OCI-LY3 (cell line): Measurements from ENCODE around the gene CCDC86.

Source experiments
- H2AFZ ChIP-seq: fragments of 200-600, 300-600 bp; shearing (Covaris generic); 2 replicates; pipeline ENCODE4 v1.6.0; 2014; ENCODE audit warnings: antibody characterized with exemption, low read depth, low read length
- H3K27ac ChIP-seq: fragments of 200-600, 300-600 bp; sonication (generic); 2 replicates; pipeline ENCODE4 v1.5.1; 2014; ENCODE audit warnings: mild to moderate bottlenecking, low read length, moderate library complexity, mixed read lengths
- H3K27me3 ChIP-seq: fragments of 200-600, 300-600 bp; sonication (generic); 2 replicates; pipeline ENCODE4 v1.6.1; 2014; ENCODE audit warnings: low read depth, low read length, mixed read lengths
- H3K36me3 ChIP-seq: fragments of 200-600, 300-600 bp; sonication (generic); replicated peaks from 2 replicates; pipeline ENCODE3; 2014; ENCODE audit warnings: low read depth, low read length, mixed read lengths
- H3K4me1 ChIP-seq: fragments of 300-600, 200-600 bp; sonication (generic); 2 replicates; pipeline ENCODE4 v1.6.1; 2014; ENCODE audit warnings: low read length, mixed read lengths
- H3K4me2 ChIP-seq: fragments of 200-600, 300-600 bp; sonication (generic); 2 replicates; pipeline ENCODE4 v1.6.1; 2014; ENCODE audit warnings: low read length, mixed read lengths
- H3K4me3 ChIP-seq: fragments of 300-600, 200-600 bp; sonication (generic); 2 replicates; pipeline ENCODE4 v1.5.1; 2014; ENCODE audit warnings: antibody characterized with exemption, mild to moderate bottlenecking, low read length, moderate library complexity
- H3K79me2 ChIP-seq: fragments of 300-600, 200-600 bp; shearing (Covaris generic); 2 replicates; pipeline ENCODE4 v1.6.1; 2014; ENCODE audit warnings: mild to moderate bottlenecking, low read length, mixed read lengths
- H3K9ac ChIP-seq: fragments of 300-600, 200-600 bp; shearing (Covaris generic); 2 replicates; pipeline ENCODE4 v1.6.0; 2014; ENCODE audit warnings: mild to moderate bottlenecking, low read length, moderate library complexity
- H3K9me3 ChIP-seq: fragments of 200-600, 300-600 bp; shearing (Covaris generic); 2 replicates; pipeline ENCODE4 v1.6.1; 2014; ENCODE audit warnings: low read length, mixed read lengths; ENCODE audit not compliant: insufficient read depth
- H4K20me1 ChIP-seq: fragments of 200-600, 300-600 bp; sonication (generic); 2 replicates; pipeline ENCODE4 v1.6.1; 2016; ENCODE audit warnings: low read length, mixed read lengths; ENCODE audit not compliant: insufficient read depth
- EZH2phosphoT487 ChIP-seq: fragments of 200-600 bp; shearing (Covaris generic); IDR thresholded peaks from 2 replicates; pipeline ENCODE4 v1.6.1; 2018; ENCODE audit warnings: antibody characterized with exemption, mixed run types, low read depth
- TF ChIP-seq, protein P1 (sequence below): fragments of 200-600, 300-600 bp; sonication (generic); IDR thresholded peaks from 2 replicates; pipeline ENCODE4 v1.5.1; 2014; ENCODE audit warnings: antibody characterized with exemption, low read length, low read depth

Gene CCDC86

GRCh38 chr11:60854847-60855725 lies 13.2 kb downstream of the CCDC86 start:
- no peak overlapping the region for H3K4me2 ChIP-seq
- H4K20me1 ChIP-seq = no peaks in the 10 kb centered on the region; the same call in 1 of the 2 replicates
- no peak overlapping the region for H3K4me3 ChIP-seq
- peaks cover 32% of the 10 kb centered on the region for H3K36me3 ChIP-seq
- no peak overlapping the region for H2AFZ ChIP-seq
- TF ChIP-seq EZH2phosphoT487 = no peak
- TF ChIP-seq, protein P1, sequence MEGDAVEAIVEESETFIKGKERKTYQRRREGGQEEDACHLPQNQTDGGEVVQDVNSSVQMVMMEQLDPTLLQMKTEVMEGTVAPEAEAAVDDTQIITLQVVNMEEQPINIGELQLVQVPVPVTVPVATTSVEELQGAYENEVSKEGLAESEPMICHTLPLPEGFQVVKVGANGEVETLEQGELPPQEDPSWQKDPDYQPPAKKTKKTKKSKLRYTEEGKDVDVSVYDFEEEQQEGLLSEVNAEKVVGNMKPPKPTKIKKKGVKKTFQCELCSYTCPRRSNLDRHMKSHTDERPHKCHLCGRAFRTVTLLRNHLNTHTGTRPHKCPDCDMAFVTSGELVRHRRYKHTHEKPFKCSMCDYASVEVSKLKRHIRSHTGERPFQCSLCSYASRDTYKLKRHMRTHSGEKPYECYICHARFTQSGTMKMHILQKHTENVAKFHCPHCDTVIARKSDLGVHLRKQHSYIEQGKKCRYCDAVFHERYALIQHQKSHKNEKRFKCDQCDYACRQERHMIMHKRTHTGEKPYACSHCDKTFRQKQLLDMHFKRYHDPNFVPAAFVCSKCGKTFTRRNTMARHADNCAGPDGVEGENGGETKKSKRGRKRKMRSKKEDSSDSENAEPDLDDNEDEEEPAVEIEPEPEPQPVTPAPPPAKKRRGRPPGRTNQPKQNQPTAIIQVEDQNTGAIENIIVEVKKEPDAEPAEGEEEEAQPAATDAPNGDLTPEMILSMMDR = no peak
- H3K79me2 ChIP-seq = no peaks in the 10 kb centered on the region
- no peak overlapping the region for H3K9ac ChIP-seq
- no peak overlapping the region for H3K27ac ChIP-seq
- no peaks in the 10 kb centered on the region for H3K9me3 ChIP-seq
- no peaks in the 10 kb centered on the region for H3K27me3 ChIP-seq
- H3K4me1 ChIP-seq = peaks cover 9% of the 10 kb centered on the region

DNA sequence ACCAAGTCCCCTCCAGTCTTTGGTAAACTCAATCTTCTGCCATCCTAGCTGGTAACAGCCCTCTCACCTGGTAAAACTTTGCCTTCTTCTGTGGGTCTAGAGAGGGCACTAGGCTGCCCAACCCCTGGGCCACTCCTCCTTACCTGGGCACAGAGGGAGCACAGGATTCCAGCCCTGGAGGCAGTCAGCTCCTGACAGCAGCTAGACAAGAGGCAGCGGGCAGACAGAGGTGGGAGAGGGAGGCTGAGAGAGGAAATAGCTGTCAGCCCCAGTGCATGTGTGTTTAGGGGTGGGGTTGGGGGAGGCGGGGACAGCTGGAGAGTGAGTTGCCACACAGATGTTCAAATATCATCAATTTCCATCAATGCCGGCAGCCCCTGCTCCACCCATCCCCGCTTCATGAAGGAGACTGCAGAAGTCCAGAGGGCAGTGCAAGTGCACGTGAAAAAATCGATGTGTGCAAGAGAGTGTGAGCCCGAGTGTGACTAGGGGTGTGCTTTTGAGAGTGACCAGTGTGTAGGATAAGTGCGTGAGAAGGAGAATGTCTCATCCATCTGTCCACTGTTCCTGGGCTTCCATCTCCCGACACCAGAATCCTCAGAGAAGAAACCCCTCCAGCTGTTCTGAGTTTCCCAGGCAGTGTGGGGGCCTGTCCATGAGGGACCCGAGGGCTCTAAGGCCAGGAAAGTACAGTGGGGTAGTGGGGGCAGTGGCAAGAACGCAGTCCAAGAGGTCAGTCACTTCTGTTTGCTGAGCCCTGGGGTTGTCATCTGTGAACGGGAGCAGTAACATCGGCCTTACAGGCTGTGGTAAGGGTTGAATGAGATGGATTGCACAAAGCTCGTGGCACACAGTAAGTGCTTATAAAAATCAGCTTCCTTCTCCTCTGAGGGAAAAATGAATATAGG lies 14.1 kb downstream of the CCDC86 start, which contains the start of gene PTGDR2:
Gene PTGDR2, minus strand, starts transcription at position 225 of the 908 bp plus-strand sequence. CDS start 2,228 bp downstream, outside the sequence.
- Histone ChIP-seq H3K4me3 (no peak within 1 kb of the TSS), H4K20me1 (no peaks in the 10 kb centered on the region; the same call in 1 of the 2 replicates), H3K4me2 (no peak within 1 kb of the TSS), H3K79me2 (no peaks in the 10 kb centered on the region), H3K4me1 (peaks cover 9% of the 10 kb centered on the region), H3K9ac (no peak within 1 kb of the TSS), H3K27ac (no peak within 1 kb of the TSS), H3K27me3 (no peaks in the 10 kb centered on the region), H3K36me3 (peaks cover 23% of the 10 kb centered on the region), H2AFZ (no peak within 1 kb of the TSS), H3K9me3 (no peaks in the 10 kb centered on the region)
- TF ChIP-seq, protein P1 = no peak
- TF ChIP-seq EZH2phosphoT487 = no peak

DNA sequence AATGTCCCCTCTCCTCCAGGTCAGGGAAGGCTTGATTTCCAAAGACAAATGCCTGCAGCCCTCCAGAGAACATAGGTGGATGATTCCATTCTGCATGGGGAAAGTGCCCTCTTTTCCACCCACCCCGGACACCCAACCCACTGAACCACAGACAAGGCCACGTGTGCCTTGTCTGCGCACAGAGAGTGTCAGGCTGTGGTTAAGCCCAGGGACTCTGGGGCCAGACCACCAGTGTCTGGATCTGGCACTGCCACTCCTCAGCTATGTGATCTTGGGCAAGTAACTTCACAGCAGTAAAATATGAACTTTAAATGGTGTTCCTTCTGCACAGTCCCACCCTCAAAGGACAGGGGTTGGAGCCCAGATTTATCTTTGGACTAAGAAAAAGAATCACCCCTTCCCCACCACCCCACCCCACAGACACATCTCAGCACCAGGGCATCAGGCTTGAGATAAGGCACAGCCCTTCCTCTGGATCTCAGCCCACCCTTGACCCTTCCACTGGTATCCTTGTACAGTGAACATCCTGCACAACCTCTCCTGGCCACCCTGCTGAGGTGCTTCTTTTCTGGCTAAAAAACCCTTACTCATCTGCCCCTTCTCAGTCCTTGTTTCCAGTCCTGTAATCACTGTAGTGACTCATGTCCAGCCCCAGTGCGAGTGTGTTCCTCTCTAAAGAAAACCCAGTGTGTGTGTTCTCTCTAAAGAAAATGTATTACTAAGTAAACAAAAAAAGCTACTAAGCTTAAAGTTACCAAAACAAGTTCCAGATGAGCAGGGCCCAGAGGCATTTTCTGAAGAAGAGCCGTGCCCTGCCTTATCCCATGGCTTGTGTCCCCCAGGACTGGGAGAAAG lies 15.7 kb downstream of the CCDC86 start:
- no peak for TF ChIP-seq EZH2phosphoT487
- TF ChIP-seq, protein P1 = no peak
- H3K36me3 ChIP-seq = peaks cover 7% of the 10 kb centered on the region
- no peaks in the 10 kb centered on the region for H3K9me3 ChIP-seq
- no peak overlapping the region for H2AFZ ChIP-seq
- no peak overlapping the region for H3K4me2 ChIP-seq
- no peak overlapping the region for H3K27ac ChIP-seq
- H3K79me2 ChIP-seq = no peaks in the 10 kb centered on the region
- no peak overlapping the region for H3K4me3 ChIP-seq
- H3K9ac ChIP-seq = no peak overlapping the region
- no peaks in the 10 kb centered on the region for H3K27me3 ChIP-seq
- H3K4me1 ChIP-seq = peaks cover 9% of the 10 kb centered on the region
- no peaks in the 10 kb centered on the region for H4K20me1 ChIP-seq
